Fibroblast of peridontal ligament (primary cell): ENCODE data around the gene MCM9.
"Not testable (repeated sequence)": the region's sequence is repeated elsewhere in the genome, so short reads cannot be mapped to it uniquely, and the experiment has no call there.

Experiments
- DNase-seq: peaks from one replicate; pipeline ENCODE4 v3.0.0-alpha.2; 2010; ENCODE audit errors: extremely low read depth

MCM9 gene

DNA sequence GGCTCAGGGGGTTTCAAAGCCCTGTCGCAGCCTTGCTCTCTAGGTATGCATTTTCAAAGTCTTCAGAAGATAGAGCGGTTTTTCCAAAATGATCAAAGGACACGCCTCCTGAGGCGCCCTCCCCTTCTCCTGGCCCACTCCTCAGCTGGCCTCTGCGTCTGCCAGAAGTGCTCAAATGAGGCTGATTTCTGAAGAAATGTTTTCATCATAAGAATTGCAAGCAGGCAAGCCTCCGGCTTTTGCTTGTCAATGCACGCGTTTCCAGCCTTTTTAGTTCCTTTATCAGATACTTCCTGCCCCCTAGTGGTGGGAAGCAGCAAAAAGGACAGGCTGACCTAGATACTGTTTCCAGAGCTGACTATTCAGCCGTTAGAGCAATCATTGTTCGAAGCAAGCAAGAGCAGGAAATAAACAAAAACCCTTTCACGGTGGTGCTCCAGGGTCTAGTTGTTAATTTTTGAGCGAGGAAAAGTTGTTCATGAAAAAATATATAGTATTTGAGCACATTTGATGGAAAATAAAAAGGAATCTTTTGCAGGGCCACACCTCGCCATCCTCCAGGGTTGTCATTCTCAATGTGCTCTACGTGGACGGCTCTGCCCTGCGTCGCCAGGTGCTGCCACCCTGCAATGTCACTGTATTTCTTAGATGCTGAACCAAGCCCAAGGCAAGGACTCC lies 134.4 kb downstream of the MCM9 start:
- DNase-seq, result peak; percentile 92

DNA sequence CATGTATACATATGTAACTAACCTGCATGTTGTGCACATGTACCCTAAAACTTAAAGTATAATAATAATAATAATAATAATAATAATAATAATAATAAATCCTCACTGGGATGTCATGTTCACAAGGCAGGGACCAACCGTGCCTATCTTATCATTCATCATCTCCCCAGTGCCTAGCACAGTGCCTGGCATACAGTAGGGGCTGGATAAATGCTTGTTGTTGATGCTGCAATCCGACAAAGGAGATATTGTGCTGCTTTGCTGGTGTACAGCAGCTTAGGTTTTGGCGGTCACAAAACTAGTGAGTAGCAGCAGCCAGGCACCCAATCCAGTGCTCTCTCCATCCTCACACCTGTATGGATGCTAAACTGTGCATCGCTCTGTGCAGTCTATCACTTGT lies 135.1 kb downstream of the MCM9 start:
- DNase-seq, result no peak

DNA sequence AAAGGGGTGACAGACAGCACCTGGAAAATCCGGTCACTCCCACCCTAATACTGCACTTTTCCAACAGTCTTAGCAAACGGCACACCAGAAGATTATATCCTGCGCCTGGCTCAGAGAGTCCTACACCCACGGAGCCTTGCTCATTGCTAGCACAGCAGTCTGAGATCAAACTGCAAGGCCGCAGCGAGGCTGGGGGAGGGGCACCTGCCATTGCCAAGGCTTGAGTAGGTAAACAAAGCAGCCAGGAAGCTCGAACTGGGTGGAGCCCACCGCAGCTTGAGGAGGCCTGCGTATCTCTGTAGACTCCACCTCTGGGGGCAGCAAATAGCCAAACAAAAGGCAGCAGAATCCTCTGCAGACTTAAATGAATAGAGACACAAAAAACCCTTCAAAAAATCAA lies 138.4 kb downstream of the MCM9 start:
- not testable (repeated sequence) for DNase-seq

GRCh38 chr6:118791499-118791898 lies 143.5 kb downstream of the MCM9 start:
- DNase-seq, result no peak

GRCh38 chr6:118789954-118790353 lies 145.0 kb downstream of the MCM9 start:
- DNase-seq, result no peak

DNA sequence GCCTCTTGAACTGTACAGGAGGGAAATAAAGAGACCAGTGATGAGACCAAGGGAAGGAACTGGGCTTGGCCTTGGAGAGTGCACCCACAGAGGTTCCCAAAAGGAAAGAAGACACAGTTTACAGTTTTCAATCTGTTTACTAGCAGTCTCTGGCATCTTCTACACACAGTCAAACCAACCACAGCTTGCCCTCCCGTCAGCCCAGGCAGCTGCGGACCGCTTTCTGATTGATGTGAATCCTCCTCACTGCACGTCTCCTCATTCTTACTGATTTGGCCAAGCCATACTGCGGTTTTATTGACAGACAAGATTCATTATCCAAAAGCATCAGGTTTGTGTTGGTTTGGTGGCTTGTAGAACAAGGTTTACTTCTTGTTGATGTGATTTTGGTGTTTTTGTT lies 145.5 kb downstream of the MCM9 start:
- DNase-seq, result no peak

- DNase-seq, result no peak
Observed at GRCh38 chr6:118788702-118789101, 146.3 kb downstream of the MCM9 start.

DNA sequence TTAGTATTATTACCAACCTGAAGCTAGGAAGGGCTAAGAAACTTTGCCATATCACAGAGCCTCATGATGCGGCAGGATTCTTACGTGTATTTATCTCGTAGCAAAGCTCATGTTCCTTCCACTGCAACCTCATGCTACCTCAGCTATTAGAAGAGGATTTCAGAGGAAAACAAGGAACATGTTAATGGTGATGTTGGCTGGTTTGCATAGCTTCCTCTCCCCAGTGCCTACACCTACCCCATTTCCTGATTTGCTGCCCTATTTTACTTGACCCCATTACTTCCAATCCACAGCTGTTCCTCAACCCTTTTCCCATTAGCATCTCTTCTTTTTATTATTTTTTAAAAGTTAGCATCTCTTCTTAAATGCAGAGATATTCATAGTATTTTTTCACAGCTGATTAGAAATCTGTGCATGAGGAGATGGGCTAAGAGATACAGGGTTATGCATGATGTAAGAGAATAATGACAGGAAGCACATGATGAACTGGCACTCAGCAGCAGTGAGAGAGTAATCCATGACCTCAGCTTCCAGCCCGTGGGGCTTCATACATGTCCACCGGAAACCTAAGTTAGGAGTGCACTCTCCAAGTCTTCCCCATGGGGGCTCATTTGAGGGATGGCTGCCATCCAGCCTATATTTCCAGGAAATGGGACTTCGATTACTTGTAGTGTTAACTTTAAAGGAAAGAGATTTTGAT lies 147.1 kb downstream of the MCM9 start:
- peak; percentile 54 for DNase-seq

GRCh38 chr6:118786596-118787453 lies 148.1 kb downstream of the MCM9 start:
- DNase-seq, result no peak

DNA sequence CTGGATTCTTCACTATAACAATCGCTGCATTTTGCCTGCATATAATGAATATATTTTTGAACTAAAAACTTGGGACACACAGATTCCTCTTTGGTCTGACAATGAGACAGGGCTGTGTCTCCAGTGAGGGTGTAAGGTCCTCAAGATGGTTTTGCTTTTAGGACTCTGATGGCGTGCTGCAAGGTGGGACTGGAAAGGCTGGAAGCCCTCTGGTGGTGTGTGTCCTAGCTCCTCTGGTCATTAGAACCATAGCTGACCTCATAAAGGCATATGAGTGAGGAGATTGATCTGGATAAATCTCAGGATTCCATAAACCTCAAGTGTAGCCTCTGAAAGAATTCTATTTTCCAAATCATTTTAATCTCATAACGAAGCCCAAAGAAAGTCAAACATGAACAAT lies 149.4 kb downstream of the MCM9 start:
- no peak for DNase-seq

GRCh38 chr6:118784641-118785164 lies 150.3 kb downstream of the MCM9 start:
- no peak for DNase-seq

DNA sequence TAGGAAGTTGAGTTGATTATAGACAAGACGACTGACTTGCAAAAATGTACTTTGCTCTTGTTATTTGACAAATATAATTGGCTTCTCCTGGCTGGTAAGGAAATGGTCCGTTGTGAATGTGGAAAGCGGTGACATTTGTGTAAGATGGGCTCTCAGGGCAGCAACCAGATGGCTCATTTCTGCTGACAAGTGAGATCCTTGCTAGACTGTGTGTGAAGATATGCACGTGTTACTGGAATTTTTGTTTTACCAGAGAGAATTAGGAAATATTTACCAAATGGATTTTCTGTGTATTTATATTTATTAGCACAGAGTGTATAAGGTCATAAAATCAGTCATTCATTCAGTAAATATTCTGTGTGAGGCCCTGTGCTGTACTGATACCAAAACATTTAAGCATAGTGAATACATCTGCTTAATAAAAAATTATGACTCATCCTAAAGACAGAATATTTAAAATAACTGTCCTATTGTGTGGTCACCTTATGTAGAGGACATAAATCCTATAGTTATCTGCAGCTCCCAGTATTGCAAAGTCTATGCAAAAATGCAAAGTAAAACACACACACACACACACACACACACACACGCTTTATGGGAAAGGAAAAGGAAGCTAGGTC lies 150.9 kb downstream of the MCM9 start:
- no peak for DNase-seq

DNA sequence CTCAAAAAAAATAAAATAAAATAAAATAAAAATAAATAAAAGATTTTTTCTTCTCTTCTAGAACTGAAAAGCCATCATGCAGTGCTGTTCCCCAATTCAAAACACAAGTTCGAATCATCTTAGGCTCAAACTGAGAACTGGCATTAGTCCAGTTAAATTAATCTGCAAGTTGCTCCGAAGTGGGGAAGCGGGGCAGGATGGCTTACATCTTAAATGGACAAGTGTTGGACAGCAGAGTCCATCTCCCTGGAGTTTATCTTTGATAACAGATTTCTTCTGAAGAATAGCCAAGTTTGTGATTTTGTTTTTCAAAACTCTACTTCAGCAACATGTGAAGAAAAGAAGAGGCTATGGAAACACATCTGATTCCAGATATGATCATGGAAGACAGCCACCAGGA lies 152.3 kb downstream of the MCM9 start:
- no peak for DNase-seq

GRCh38 chr6:118781897-118782296 lies 153.1 kb downstream of the MCM9 start:
- no peak for DNase-seq

- no peak for DNase-seq
Observed at GRCh38 chr6:118780668-118781067, 154.3 kb downstream of the MCM9 start.

DNA sequence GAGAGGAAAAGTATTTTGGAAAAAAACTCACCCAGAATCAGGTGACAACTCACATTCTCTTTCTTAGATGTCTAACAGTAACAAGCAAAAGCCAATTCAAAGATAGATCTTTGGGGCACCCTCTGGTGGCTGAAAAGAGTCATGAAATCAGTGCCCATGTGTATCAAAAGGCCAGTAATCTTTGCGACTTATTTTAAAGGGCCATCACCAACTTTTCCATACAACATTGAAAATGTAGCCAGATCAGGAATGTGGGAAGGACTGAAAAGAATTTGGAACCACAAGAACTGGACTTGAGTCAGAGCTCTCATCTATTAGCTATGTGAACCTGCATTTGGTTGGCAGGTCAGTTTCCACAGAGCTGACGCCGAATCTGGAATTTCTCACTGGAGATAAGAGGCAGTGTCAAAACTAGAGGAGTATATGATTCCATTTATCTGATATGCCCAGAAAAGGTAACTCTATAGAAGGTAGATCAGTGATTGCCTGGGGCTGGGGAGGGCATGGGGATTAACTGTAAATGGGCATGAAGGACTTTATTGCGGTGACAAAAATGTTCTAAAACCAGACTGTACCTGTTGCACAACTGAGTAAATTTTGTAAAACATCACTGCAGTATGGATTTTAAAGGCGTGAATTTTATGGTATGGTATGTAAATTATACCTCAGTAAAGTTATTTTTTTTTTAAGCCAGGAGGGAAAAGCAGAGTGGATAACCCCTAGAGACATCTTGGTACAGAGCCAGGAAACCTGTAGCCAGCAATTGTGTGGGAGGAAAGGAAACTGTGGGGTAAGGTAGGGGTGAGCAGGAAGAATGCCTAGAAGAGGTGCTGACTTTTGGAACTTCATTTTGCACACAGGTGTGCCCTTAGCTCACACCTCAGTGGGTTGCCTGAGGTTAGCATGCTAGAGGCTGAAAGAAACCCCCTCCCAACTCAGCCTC lies 158.1 kb downstream of the MCM9 start:
- DNase-seq, result peak; percentile 90

GRCh38 chr6:118775381-118775780 lies 159.6 kb downstream of the MCM9 start:
- DNase-seq, result no peak

DNA sequence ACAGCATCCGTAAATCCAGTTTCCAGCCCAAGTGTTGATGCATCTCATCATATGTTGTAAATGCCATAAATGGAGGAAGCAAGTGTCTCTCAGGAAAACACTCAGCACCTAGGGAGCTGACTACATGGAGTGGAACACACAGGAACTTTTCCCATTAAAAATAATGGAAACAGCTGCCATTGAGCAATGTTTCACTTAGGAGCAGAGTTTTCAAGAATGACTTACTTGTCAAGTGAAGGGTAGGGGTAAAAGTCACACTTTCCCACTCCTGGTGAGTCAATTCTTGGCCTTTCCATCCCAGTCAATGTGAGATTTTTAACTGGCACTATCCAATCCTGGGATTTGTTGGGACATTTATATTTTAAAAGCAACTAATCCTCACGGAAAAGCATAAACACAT lies 160.4 kb downstream of the MCM9 start:
- peak; percentile 16 for DNase-seq

- DNase-seq, result no peak
Observed at GRCh38 chr6:118772886-118773285, 162.1 kb downstream of the MCM9 start.

DNA sequence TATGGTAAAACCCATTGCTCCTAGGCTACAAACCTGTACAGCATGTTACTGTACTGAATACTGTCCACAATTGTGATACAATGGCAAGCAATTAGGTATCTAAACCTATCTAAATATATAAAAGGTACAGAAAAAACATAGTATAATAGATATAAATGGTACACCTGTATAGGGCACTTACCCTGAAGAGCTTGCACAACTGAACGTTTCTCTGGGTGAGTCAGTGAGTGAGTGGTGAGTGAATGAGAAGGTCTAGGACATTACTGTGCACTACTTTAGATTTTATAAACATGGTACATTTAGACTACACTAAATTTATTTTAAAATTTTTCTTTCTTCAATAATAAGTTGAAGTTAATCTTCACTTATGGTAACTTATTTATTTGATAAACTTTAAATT lies 163.7 kb downstream of the MCM9 start:
- no peak for DNase-seq

DNA sequence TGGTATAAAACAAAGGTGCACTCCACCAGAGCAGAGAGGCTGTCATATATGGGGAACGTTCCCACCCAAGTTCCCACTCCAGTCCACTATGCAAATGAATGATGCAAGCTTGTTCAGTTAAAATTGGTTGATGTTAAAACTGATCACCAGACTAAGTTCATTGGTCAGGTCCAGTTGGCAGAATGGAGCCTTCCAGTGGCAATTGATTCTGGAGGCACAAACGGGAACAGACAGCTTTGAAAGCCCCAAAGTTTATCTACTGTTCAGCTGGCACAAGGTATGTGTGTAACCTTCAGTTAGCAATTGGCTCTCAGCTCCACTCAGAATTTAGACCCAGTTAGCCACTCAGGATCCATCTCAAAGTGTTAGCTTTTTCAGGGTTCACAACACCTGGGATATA lies 164.1 kb downstream of the MCM9 start:
- DNase-seq, result no peak
